ENCODE measurements around the gene NAALADL2.

NAALADL2 gene

DNA sequence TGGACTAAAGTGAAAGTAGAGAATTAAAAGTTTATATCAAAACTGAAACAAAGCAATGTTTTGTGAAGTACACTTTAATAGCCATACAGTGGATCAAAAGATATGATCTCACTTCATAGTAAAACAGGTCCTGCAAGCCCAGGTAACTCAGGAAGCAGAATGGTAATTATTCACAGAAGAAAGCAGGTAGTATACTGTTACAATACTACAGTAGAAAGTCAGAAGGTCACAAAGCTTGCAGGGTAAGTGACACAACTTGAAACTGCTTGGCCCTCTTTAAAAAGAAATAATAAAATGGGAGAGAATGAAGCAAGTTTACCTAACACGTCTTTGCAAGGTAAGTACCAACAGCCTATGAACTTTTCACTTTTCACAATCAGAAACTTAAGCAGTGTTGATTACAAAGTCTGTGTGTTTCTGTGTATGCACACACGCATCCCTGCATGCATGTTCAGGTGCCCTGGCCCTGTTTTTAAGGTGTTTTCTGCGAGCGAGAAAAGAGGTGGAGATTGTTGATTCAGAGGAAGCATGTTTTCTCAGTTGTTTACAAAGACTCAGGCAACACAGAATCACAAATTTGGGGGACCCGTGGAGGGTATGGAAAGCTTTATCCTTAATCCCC lies at the start of gene NAALADL2:
TSS of gene NAALADL2 (plus strand) at position 221 of the 622 bp plus-strand sequence.
- TF ChIP-seq, protein P1, sequence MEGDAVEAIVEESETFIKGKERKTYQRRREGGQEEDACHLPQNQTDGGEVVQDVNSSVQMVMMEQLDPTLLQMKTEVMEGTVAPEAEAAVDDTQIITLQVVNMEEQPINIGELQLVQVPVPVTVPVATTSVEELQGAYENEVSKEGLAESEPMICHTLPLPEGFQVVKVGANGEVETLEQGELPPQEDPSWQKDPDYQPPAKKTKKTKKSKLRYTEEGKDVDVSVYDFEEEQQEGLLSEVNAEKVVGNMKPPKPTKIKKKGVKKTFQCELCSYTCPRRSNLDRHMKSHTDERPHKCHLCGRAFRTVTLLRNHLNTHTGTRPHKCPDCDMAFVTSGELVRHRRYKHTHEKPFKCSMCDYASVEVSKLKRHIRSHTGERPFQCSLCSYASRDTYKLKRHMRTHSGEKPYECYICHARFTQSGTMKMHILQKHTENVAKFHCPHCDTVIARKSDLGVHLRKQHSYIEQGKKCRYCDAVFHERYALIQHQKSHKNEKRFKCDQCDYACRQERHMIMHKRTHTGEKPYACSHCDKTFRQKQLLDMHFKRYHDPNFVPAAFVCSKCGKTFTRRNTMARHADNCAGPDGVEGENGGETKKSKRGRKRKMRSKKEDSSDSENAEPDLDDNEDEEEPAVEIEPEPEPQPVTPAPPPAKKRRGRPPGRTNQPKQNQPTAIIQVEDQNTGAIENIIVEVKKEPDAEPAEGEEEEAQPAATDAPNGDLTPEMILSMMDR (IDR thresholded peaks at IDR 0.05; ENCODE audit: low read depth, low read length), result no peak
- H3K4me3 ChIP-seq (ENCODE audit: low read depth, low read length), result no peak within 1 kb of the TSS
- in situ Hi-C loops (cut with HindIII; ENCODE audit: low sequenced_read_pairs), result no loop called here
- DNase-seq (ENCODE audit: low read depth, low spot score), result no peak

DNA sequence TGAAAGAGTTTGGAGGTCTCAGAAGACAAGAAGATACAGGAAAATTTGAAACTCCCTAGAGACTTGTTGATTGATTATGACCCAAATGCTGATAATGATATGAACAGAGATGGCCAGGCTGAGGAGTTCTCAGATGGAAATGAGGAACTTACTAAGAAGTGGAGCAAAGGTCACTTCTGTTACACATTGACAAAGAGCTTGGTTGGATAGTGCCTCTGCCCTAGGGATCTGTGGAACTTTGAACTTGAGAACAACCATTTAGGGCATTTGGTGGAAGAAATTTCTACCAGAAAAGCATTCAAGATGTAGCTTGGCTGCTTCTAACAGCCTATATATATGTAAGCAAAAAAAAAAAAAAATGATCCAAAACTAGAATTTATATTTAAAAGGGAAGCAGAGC lies 48.9 kb upstream of the NAALADL2 start:
- in situ Hi-C loops (cut with HindIII; ENCODE audit: low sequenced_read_pairs), result no loop called here
- H3K4me3 ChIP-seq (ENCODE audit: low read depth, low read length), result no peak overlapping the region
- DNase-seq (ENCODE audit: low read depth, low spot score), result no peak
- TF ChIP-seq, protein P1 (IDR thresholded peaks at IDR 0.05; ENCODE audit: low read depth, low read length), result no peak

DNA sequence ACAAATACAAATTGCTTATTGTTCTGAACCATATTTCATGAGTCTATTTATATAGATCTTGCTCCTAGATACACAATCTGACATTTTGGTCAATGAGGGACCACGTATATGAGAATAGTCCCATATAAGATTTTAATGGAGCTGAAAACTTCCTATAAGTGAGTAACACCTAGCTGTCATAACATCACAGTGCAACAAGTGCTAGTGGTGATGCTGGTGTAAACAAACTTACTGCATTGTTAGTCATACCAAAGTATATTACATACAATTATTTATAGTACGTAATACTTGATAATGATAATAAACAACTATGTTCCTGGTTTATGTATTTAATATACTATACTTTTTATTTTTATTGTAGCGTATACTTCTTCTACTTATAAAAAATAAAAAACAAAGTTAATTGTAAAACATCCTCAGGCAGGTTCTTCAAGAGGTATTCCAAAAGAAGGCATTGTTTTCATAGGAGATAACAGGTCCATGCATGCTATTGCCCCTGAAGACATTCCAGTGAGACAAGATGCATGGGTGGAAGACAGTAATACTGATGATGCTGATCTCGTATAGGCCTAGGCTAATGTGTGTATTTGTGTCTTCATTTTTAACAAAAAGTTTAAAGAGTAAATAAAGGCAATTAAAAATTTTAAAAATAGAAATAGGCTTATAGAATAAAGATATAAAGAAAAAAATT lies 46.8 kb upstream of the NAALADL2 start:
- no peak for DNase-seq (ENCODE audit: low read depth, low spot score)
- in situ Hi-C loops (cut with HindIII; ENCODE audit: low sequenced_read_pairs), result no loop called here
- TF ChIP-seq, protein P1 (IDR thresholded peaks at IDR 0.05; ENCODE audit: low read depth, low read length), result no peak

DNA sequence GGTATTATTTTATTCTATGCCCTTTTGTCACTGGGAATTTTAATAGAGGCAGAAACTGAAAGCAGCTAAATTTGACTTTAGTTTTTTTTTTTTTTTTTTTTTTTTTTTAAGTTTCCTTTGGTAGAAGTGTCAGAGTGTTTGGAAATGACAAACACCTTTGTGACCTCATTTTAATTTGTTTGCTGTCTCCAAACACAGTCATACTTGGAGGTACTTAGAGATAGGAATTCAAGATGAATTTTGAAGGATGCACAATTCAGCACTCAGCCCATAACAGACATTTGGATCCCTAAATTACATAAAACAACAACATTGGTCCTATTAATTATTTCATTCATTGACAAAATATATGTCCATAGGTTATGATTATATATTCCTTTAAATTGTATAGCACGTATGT lies 43.4 kb upstream of the NAALADL2 start:
- in situ Hi-C loops (cut with HindIII; ENCODE audit: low sequenced_read_pairs), result no loop called here
- TF ChIP-seq, protein P1 (IDR thresholded peaks at IDR 0.05; ENCODE audit: low read depth, low read length), result no peak
- H3K4me3 ChIP-seq (ENCODE audit: low read depth, low read length), result no peak overlapping the region
- no peak for DNase-seq (ENCODE audit: low read depth, low spot score)

More for the DNA sequence above, 46.8 kb upstream of the NAALADL2 start:
- no peak overlapping the region for H3K4me3 ChIP-seq (ENCODE audit: low read depth, low read length)

DNA sequence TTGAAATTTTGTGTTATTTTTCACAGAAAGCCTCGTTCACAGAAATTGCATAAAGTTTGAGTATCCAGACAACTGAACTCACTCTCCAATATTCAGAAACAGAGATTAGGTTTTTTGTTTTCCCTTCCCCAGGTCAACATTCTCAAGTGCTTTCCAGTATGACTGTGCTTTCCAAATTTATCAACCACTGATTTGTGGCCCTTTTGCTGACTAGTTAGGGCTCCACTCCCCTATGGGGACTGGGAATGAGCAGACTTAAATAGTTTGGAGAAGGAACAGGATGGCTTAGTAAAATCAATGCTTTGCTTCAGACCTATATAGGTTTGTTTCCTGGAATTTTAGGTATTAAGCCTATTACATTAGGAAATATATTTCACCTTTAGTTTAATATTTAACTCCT lies 38.2 kb upstream of the NAALADL2 start:
- in situ Hi-C loops (cut with HindIII; ENCODE audit: low sequenced_read_pairs), result no loop called here

DNA sequence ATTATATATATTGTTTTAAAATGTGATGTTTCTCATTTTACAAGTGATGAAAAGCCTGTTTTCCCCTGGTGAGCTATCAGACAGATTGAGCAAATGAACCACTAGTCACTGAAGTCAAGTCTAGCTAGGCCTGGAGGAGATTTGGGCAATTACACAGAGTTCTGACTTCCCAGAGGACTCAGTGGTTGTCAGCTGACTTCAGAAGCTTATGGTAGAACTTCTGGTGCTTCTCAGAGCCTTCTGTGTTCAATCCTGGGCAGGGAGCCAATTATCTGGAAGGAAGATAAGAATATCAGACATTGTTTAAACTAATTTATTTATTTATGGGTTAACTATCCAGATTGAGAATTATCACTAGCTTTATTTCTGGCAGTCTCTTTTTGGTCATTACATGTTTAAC lies 37.7 kb upstream of the NAALADL2 start:
- H3K4me3 ChIP-seq (ENCODE audit: low read depth, low read length), result no peak overlapping the region
- TF ChIP-seq, protein P1 (IDR thresholded peaks at IDR 0.05; ENCODE audit: low read depth, low read length), result no peak
- in situ Hi-C loops (cut with HindIII; ENCODE audit: low sequenced_read_pairs), result no loop called here
- no peak for DNase-seq (ENCODE audit: low read depth, low spot score)

More for the DNA sequence above, 38.2 kb upstream of the NAALADL2 start:
- DNase-seq (ENCODE audit: low read depth, low spot score), result no peak
- no peak overlapping the region for H3K4me3 ChIP-seq (ENCODE audit: low read depth, low read length)
- TF ChIP-seq, protein P1 (IDR thresholded peaks at IDR 0.05; ENCODE audit: low read depth, low read length), result no peak
